DMS 273 (cell line): ENCODE data around the gene ADA.
A peak's percentile ranks its signal among the peaks of the same experiment; 100 is the strongest.
"Not testable (repeated sequence)": the region's sequence is repeated elsewhere in the genome, so short reads cannot be mapped to it uniquely, and the experiment has no call there.

Experiments
- DNase-seq: peaks from one replicate; lab custom pipeline; 2025; ENCODE audit not compliant: unreplicated experiment; lab: John Stamatoyannopoulos, UW

Gene ADA

DNA sequence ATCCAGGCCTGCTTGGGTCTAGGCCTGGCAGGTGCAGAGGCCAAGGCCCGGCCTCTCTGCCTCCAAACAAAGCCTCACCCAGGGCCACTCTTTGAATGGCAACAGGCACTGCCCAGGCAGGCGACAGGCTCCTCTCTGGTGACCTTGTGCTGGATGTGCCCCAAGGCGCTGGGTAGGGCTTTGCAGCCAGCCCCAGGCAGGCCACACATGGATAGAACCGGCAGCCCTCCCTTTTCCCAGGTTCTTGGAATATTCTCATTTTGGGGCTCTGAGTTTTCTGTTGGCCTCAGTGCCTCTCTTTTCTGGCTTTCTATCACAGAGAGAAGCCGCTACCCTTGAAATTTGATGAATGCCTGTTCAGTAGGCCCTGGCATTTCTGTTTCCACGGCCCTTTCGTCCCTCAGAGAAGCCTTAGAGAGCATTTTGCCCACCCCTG is 50.2 kb downstream of the ADA start:
- DNase-seq, result no peak

DNA sequence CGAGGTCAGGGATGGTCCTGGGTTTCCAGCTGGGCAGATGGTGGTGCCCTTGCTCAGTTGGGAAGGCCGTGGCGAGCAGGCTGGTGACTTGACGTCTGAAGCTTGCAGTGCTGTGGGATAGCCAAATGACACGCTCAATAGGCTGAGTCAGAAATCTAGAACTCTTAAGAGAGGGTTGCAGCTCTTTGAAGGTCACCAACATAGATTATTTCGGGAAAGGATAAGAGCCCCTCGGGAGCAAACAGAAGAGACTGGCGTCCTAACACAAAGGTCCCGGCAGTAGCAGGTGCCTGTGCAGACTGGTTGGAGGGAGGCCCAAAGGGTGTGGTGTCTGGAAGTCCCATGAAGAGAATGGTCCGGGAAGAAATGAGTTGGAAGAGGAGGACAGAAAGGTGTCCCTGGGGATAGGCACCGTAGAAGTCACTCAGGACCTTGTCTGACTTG is 50.7 kb downstream of the ADA start:
- no peak for DNase-seq

DNA sequence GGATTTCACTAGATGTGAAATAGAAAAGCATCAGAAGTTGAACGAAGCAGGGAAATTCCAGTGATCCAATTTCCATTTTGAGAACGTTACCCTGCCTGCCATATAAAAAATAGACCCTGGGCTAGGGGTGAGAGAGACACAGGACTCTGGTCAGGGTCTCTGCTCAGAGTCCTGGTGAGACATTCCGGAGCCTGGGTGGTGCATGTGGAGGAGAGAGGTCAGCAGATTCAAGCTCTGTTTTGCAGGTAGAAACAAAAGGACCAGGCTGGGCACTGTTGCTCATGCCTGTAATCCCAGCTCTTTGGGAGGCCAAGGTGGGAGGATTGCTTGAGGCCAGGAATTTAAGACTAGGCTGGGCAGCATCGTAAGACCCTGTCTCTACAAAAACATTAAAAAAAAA is 51.2 kb downstream of the ADA start:
- no peak for DNase-seq

DNA sequence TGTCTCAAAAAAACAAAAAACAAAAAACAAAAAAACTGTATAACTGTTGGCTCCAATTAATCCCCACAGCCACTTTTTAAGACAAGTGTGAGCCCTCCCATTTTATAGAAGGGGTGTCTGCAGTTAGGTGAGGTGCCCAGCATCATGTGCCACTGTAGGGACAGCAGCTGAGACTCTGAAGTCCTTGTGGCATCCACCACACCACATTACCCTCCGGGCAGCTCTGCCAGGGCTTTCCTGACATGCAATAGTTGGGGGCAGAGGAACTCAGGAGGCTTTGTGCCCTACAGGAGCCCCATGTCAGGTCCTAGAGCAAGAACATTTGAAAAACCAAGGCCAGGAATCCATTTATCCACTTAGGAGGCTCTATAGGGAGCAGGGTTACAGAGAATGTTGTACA is 51.8 kb downstream of the ADA start:
- no peak for DNase-seq

DNA sequence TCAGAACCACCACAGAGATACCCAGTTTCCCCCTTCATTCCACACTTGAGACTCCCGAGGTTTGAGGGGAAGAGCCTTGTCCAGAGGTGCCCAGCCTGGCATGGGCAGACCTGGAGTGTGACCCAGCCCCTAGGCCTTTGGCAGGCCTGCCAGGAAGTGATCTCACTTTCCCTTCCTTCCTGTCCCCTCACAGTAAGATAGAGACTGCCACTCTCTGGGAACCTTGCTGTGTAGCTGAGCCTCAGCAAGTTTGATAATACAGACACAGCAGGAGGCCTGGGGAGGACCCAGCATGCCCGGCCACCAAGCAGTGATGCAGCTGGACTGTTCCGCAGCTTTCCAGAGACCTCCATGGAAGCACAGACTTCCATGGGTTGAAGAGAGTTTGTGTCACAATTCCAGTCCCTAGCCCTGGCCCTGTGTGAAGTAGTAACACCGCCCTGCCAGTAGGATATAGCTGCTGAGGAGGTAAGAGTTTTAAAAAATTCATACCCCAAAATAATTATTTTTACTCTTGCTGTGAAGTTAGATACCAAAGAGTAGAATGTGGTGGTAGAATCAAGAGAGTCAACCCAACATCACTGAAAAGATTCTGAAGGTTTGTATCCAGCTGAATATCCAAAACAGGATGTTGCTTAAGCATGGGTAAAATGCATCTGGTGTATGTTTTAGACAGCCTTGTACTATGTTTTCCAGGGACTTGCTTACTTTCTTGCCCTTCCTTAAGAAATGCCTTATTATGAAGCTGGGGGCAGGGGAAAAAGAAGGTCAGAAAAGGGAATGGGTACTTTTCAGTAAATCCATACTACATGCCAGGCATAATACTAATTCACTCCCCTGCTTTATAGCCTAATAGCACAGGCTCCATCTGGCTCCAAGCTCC is 52.8 kb downstream of the ADA start:
- no peak for DNase-seq

DNA sequence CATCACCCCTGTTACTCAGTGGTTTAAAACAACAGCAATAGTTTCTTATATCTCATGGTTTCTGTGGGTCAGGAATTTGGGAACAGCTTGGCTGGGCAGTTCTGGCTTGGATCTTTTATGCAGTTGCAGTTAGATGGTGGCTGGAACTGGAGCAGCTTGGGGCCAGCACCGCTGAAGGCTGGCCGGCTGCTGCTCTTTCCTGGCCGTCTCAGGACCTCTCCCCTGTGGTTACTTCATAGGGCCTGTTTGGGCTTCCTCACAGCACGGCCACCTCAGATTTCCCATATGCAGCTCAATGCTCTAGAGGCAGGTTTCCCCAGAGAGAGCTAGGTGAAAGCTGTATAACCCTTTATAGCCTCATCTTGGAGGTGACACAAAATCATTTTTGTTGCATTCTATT is 53.6 kb downstream of the ADA start:
- no peak for DNase-seq

DNA sequence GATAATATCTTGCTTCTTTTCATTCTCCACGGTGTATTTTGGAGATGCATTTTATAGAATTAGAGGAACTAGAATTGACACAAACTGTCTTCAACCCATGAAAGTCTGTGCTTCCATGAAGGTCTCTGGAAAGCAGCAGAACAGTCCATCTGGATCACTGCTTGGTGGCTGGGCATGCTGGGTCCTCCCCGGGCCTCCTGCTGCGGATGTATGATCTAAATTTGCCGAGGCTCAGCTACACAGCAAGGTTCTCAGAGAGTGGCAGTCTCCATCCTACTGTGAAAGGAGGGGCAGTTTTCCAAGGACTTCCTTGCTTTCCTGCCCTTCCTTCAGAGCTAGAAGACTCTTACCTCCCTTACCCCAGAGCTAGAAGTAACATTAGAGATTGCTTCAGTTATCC is 54.0 kb downstream of the ADA start:
- no peak for DNase-seq

DNA sequence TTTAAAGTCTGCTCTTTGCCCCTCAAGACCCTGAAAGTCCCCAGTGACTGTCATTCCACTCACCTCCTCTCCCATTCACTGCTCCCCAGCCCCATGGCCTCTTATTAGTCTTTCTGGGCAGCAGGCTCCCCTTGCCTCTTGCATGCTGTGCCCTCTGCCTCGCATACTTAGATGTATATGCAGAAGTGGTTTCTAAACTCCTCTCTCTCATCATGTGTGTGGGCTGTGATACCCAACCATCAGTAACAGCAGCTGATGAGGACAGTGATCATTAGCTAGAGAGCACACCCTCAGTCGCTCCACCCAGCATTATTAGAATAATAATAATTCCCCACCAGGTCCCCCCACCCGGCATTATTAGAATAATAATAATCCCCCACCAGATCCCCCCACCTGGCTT is 54.6 kb downstream of the ADA start:
- no peak for DNase-seq

DNA sequence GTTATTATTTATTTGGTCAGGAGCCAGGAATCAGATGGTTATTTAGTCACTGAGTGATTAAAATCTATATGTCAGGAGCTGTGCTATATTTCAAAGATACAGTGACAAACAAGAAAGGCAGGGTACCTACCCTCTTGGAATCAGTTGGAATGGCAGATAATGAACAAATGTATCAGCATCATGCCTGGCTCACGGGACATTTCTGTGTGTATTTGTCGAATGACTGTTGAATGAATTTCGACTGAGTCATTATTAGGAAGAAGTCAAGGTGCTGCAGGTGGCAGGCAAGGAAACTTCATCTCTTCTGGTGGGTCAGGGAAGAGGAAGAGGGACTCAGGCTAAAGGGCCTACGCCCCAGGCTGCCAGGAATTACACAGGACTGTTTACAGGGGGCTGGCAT is 55.5 kb downstream of the ADA start:
- no peak for DNase-seq

DNA sequence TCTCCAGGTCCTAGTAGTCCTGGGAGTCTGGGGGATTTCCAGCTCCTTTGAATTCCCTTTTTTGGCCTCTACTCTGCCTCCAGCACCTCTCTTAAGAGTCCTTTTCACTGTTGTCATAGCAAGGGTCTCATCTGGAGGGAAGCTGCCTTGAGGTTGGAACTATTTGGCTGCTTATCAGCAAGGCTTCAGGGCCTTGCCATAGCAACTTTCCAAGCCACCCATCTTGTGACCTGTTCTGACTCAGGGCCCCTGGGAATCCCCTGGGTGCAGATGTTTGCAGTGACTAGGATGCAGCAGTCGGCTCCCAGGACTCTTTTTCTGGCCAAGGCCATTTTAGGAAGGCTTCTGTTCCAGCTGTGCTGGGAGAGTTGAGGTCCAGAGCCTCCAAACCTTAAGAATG is 56.8 kb downstream of the ADA start:
- no peak for DNase-seq

DNA sequence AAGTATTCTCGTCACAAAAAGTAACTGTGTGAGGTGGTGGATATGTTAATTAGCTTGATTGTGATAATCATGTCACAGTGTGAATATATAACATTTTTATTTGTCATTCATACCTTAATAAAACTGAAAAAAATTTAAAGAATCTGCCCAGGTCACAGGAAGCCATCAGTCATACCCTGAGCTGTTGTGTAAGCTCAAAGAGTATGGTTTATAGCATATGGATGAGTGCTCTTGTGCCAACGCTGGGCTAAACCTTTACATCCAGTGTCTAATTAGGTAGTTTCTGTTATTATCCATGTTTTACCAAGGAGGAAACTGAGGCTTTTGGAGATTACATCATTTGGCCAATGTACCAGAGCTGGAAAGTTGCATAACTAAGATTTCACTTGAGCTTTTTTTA is 57.7 kb downstream of the ADA start:
- no peak for DNase-seq

DNA sequence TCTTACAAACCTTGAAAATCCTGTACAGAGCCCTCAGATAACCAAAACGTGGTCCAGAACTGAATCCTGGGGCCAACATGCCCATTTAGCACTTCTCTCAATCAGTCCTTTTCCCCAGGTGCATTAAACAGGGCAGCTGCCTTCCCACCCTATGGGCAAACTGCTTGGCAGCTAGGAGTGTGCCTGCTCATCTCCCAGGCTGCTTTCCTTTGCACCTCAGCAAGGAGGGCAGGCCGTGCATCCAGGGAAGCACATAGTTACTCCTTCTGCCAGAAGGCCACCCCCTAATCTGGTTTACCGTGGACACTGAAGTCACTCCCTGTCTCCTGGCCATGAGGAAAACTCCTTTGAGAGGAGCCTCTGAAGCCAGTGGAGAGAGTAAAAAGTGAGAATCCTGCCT is 59.1 kb downstream of the ADA start:
- DNase-seq, result no peak

DNA sequence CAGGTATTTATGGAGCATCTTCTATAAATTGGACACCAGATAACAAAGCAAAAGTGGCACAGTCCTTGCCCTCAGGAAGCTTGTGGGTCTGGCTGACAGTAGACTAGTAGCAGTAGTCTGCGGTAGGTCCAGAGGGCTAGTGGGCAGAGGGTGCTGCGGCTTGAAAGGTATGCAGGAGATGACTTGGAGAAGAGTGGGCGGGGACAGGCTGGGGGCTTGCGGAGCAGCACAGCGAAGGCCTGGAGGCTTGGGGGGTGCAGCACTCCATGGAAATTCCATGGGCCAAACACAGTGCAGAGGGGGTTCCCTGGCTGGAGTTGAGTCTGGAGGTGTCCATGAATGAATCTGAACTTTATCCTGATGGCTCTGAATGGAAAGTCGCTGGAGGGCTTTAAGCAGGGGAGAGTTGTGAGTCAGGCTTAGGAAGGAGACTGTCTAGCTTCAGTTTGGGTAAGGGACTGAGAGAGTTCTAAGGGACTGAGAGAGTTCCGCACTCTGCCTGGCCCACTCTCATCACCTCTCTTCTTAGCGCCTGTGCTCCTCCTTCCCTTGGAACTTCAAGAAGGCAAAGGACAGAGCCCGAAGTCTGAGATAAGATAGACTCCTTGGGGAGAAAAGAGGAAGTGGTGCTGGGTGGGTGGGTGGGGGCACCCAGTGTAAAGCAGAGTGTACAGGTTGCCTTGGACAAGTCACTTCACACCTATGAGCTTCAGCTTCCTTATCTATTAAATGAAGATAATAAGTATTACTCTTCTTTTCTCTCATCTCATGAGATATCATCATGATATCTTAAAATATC is 60.3 kb downstream of the ADA start:
- no peak for DNase-seq

DNA sequence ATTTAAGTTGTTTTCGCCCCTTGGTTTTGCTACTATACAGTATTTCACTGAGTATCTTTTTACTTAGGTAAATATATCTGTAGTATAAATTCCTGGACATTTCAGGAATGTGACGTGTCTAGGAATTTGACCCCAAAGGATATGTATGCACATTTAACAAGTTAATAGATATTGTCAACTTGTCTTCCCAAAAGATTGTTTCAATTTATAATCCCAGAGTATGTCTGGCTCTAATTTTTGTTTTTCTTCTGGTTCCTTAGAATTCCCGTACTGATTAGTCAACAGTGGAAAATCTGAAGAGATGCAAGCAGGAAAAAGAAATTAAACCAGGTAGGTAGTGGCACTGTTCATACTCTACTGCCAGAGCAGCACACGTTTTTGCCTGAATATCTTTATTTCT is 62.0 kb downstream of the ADA start:
- DNase-seq, result no peak

DNA sequence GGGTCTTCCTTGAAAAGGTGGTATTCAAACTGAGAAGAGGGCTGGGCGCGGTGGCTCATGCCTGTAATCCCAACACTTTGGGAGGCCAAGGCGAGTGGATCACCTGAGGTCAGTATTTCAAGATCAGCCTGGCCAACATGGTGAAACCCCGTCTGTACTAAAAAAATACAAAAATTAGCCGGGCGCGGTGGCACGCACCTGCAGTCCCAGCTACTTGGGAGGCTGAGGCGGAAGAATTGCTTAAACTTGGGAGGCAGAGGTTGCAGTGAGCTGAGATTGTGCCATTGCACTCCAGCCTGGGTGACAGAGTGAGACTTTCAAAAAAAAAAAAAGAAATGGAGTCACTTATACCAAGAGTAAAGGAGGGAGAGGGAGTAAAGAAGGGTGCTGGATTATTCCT is 63.2 kb downstream of the ADA start:
- DNase-seq, result not testable (repeated sequence)

DNA sequence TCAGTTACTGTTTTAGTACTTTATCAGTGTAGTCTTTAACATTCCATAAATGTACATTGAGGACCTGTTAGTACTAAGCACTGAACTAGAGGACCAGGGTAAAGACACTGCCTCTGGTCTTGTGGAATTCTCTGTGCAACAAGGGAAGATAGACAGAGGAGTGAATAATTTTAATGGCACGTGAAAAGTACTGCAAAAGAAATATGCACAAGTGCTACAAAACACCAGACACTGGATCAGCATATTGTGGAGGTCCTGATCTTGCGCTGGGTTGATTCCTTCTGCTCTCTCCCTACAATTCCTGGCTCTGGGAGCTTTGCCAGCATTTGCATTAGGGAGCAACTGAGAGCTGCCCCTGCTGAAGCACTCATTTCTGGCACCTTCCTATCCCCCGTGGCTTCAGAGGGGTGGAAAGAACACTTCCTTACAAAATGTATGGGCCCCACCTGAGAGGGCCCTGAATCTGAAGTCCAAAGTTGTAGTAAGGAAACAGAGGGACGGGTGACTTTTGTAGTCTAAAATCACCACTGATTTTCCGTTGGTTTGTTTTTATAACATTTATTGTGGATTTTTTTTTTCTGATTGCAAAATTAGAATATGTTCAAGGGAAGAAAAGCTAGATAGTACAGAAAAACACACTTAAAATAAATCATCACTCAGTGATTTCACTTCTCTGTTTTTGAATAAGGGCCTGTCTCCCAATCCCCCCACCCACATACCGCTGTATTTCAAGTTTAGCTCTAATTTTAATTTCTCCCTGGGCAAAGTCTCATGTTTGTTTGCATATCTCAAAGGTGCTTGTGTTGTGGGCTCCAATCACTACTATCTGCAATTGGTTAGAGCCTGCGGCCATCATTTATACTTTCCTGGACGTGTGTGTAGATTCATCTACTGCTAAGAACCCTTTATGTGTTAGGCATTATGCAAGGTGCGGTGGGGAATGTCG is 64.2 kb downstream of the ADA start:
- peak; percentile 15 for DNase-seq

DNA sequence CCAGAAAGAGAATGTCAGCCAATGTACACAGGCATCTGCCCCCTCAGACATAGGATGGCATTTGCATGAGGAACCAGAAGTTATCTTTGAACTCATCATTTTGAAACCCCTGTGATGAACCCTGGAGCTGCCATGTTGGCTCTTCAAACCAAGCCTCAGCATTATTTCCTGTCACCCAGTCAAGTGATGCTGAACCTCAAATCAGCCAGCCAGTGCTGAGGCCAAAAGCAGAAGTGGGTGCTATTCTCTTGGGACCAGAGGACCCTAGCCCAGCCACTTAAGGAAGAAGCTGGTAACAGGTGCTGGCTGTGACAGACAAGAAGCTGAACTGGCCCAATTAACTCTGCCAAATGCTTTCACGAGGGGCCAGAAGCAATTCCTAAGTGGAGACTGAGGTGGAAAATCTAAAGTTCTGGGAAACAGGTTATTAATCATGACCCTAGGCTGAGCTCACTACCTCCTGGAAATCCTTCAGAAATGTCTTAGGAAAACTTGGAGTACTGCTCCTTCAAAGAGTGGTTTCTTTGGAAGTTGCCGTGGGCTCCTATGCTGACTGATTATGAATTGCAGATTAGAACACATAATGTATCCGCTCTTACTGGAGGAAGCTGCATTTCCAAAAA is 65.1 kb downstream of the ADA start:
- no peak for DNase-seq

DNA sequence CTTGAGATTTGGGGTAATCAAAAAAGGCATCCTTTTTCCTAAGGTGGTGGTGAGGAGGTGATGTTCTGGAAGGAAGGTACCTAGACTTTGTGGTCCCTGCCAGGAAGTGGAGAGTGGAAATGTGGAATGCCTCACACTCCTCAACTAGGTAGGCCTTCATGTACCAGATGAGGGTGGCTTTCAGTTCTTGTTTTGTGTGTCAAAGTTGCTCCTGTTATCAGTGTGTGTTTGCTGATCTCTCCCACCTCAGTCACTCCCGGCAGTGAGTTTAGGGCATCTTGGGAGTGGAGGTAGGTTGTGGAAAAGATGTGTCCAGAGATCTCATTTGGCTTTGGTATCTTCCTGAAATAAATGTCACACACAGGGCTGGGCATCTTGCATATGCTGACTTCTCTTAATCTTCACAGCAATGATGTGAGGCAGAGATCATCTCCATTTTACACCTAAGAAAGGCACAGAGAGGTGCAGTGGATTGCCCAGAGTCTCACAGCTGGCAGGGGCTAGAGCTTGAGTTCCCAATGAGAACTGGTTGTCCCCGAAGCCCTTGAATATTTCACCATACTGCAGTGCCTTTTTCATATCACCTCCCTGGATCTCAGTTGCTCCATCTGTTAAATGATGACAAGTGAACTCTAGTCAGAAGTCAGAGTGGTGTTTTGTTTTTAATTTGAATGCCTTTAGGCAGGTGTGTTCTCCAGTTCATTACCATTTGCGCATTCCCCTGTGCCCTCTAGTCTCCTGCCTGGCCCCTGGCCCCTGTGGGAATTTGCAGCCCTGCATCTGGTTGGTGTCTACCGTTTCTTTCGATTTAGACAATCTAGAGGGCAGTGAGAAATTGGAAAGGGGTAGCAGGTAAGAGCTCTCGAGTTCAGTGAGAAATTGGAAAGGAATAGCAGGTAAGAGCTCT is 66.2 kb downstream of the ADA start:
- peak; percentile 34 for DNase-seq

DNA sequence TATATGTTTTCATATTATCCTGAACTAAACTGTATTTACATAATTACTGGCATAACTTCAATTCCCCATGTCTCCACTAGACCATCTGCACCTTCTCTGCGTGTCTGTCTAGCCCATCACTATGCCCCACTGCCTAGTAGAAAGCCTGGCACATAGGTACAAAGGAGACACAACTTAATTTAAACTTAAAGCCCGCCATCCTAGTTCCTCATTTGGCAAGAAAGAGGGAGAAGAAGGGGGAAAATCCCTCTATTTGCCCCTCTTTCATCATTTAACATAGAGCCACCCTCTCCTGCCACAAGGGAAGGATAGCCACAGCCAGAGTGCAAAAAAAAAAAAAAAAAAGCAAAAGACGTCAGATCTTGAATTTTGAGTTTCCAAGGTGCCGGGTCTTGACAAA is 67.3 kb downstream of the ADA start:
- peak; percentile 40 for DNase-seq

DNA sequence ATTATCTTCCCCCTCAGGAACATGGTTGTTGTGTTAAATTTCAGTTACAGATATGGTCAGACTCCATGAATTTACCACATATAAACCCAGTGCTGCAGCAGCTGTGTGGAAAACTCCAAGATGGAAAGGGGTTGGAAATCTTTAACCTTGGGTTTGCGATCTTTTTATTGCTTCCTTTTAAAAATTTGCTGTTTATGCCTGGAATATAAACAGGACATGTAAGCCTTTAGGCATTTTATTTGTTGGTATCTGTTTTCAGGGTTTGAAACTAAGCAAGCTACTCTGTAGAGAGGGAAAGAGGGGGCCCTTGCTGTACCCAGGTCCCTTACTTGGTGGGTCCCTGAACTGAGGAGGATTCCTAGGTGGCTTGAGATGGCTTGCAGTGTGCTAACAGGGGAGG is 68.3 kb downstream of the ADA start:
- no peak for DNase-seq
